ENCODE measurements around the gene CLCN6. TPM values are rescaled to one million over a fixed set of nuclear protein-coding genes. Genes with fewer than 3 reads are reported as not detected.

CLCN6 gene
- total and polyA plus RNA-seq, 10 of the 15 experiments (the other 5 are each of a cell fraction or from before 2014, with no cell fraction given), result 2.2 to 20.9 (median 10.2) TPM

- RAD21 ChIA-PET (ENCODE audit: unreplicated experiment), result no interaction called here
- Histone ChIP-seq H3K36me3 (ENCODE audit: control insufficient read depth in 2 of 2, insufficient read depth in 2 of 2, low read length in 1 of 2) (peaks cover 0 to 5% of the 10 kb centered on the region in 2 experiments; a peak in 3 of 4 replicates), H3K4me3 (no peak overlapping the region), H3K27ac (ENCODE audit: control insufficient read depth, insufficient read depth) (no peak overlapping the region), H3K79me2 (ENCODE audit: control insufficient read depth, insufficient read depth, low read length) (peaks cover 13% of the 10 kb centered on the region), H3K4me2 (ENCODE audit: control insufficient read depth, insufficient read depth) (no peak overlapping the region), H3K9ac (ENCODE audit: control insufficient read depth, insufficient read depth, low read length) (no peak overlapping the region), H4K20me1 (ENCODE audit: control insufficient read depth, insufficient read depth) (no peaks in the 10 kb centered on the region), H3K27me3 (replicated peaks in 1 of 2; ENCODE audit: control insufficient read depth in 2 of 2, insufficient read depth in 2 of 2, low read length in 1 of 2) (no peaks in the 10 kb centered on the region), H2AFZ (ENCODE audit: control insufficient read depth, low read depth, low read length) (no peak overlapping the region), H3K4me1 (ENCODE audit: control insufficient read depth, insufficient read depth, low read length) (peaks cover 8% of the 10 kb centered on the region), H3K9me3 (replicated peaks; ENCODE audit: control insufficient read depth, insufficient read depth, low read length) (no peaks in the 10 kb centered on the region)
- in situ Hi-C loops (cut with MboI) (no loop called here), intact Hi-C loops (cut with micrococcal nuclease; ENCODE audit: unreplicated experiment) (no loop called here)
- BruUV-seq (replicated peaks), result no TSS peak
- CTCF ChIA-PET, result no interaction called here
- WGBS (ENCODE audit: insufficient coverage, insufficient replicate concordance, low lambda C conversion rate, missing lambda C conversion rate), result 90% methylated on average over 21 of the region's 21 CpGs
- POLR2A ChIA-PET, result no interaction called here
- SMC1A ChIA-PET (ENCODE audit: uncharacterized antibody, unreplicated experiment), result no interaction called here
- TF ChIP-seq SMC3 (IDR thresholded peaks at IDR 0.05; ENCODE audit: borderline replicate concordance, low read length), result no peak
- no peak for TF ChIP-seq ATF2 (IDR thresholded peaks at IDR 0.05; ENCODE audit: low read length)
- no peak for TF ChIP-seq PML (IDR thresholded peaks at IDR 0.05; ENCODE audit: low read length)
- TF ChIP-seq CHD2 (IDR thresholded peaks at IDR 0.05; ENCODE audit: borderline replicate concordance, low read depth, low read length), result no peak
- no peak for TF ChIP-seq NRF1 (conservative IDR thresholded peaks at IDR 0.05; ENCODE audit: low read depth, low read length)
- TF ChIP-seq SKIL (IDR thresholded peaks at IDR 0.05; ENCODE audit: low read depth, poor library complexity, severe bottlenecking), result no peak
- TF ChIP-seq MTA3 (IDR thresholded peaks at IDR 0.05; ENCODE audit: borderline replicate concordance, low read length), result no peak
- no peak for TF ChIP-seq GABPA (IDR thresholded peaks at IDR 0.05; ENCODE audit: low read depth)
- TF ChIP-seq EGR1 (IDR thresholded peaks at IDR 0.05; ENCODE audit: borderline replicate concordance in 1 of 2, low read depth in 2 of 2, low read length in 2 of 2), result no peak
- no peak for TF ChIP-seq CREM (IDR thresholded peaks at IDR 0.05; ENCODE audit: low read depth)
- no peak for TF ChIP-seq ESRRA (IDR thresholded peaks at IDR 0.05; ENCODE audit: low read length)
- TF ChIP-seq ZZZ3 (IDR thresholded peaks at IDR 0.05; ENCODE audit: control insufficient read depth, insufficient read length, low read depth), result no peak
- DNase-seq (ENCODE audit: low read depth, low spot score) (no peak), ATAC-seq (no peak), FAIRE-seq (no peak)
Measured at GRCh38 chr1:11800756-11801433, 5.1 kb upstream of the CLCN6 start.
